SK-N-SH (cell line): ENCODE measurements around the gene GPM6B. TPM values are rescaled to one million over a fixed set of nuclear protein-coding genes. Genes with fewer than 3 reads are reported as not detected.

Experiments used
- CTCF ChIA-PET: fragments of 300-600, 350-600 bp; formaldehyde crosslinking; extraction: SDS; loops from one replicate; lab custom pipeline; 2021; lab: Yijun Ruan, JAX
- POLR2A ChIA-PET: fragments of 350-600 bp; sonication (Branson Sonifier 250); formaldehyde crosslinking; extraction: SDS; loops from one replicate; lab custom pipeline; 2020; ENCODE audit warnings: antibody characterized with exemption, inconsistent platforms; lab: Yijun Ruan, JAX
- DNase-seq: peaks from one replicate; pipeline ENCODE4 v3.0.0; 2012
- H2AFZ ChIP-seq: fragments of 200-600 bp; sonication (generic); 2 replicates; pipeline ENCODE4 v1.8.1; 2016; ENCODE audit warnings: antibody characterized with exemption, mild to moderate bottlenecking, low read depth
- H3F3A ChIP-seq: fragments of 200-600 bp; sonication (generic); replicated peaks from 2 replicates; pipeline ENCODE3; 2016; ENCODE audit warnings: antibody characterized with exemption, mild to moderate bottlenecking; ENCODE audit not compliant: insufficient read depth
- H3K27ac ChIP-seq, 2 experiments: fragments of 200-500 bp in 1 of 2; fragments of 200-600 bp in 1 of 2; sonication (Bioruptor generic) in 1 of 2; sonication (generic), shearing (Covaris generic) in 1 of 2; 2 replicates each; pipeline versions ENCODE4 v1.5.1 to v1.6.1; 2014 to 2016; ENCODE audit warnings: low read depth in 2 of 2, inconsistent platforms in 1 of 2, low read length in 1 of 2, mild to moderate bottlenecking in 1 of 2, mixed read lengths in 1 of 2
- H3K27me3 ChIP-seq: fragments of 200-600 bp; sonication (generic), shearing (Covaris generic); 2 replicates; pipeline ENCODE4 v1.6.1; 2016; ENCODE audit warnings: mixed run types; ENCODE audit not compliant: insufficient read depth
- H3K36me3 ChIP-seq, 2 experiments: fragments of 200-500 bp in 1 of 2; fragments of 200-600 bp in 1 of 2; sonication (Bioruptor generic) in 1 of 2; sonication (generic) in 1 of 2; replicated peaks in 1 of 2; 2 replicates each; pipeline versions ENCODE3 to v1.5.1; 2014 to 2016; ENCODE audit warnings: low read length in 1 of 2, mild to moderate bottlenecking in 1 of 2; ENCODE audit not compliant: insufficient read depth in 2 of 2, control insufficient read depth in 1 of 2
- H3K4me1 ChIP-seq, 2 experiments: fragments of 200-500 bp in 1 of 2; fragments of 200-600 bp in 1 of 2; sonication (Bioruptor generic) in 1 of 2; sonication (generic), shearing (Covaris generic) in 1 of 2; 2 replicates each; pipeline versions ENCODE4 v1.5.1 to v1.6.1; 2014 to 2016; ENCODE audit warnings: low read depth in 1 of 2, low read length in 1 of 2, mixed run types in 1 of 2; ENCODE audit not compliant: insufficient read depth in 2 of 2, control insufficient read depth in 1 of 2
- H3K4me2 ChIP-seq: fragments of 200-600 bp; sonication (generic), shearing (Covaris generic); 2 replicates; pipeline ENCODE4 v1.6.1; 2017; ENCODE audit warnings: mixed run types
- H3K4me3 ChIP-seq, 2 experiments: fragments of 200-500 bp in 1 of 2; fragments of 200-600 bp in 1 of 2; sonication (Bioruptor generic) in 1 of 2; sonication (generic), shearing (Covaris generic) in 1 of 2; 2 replicates each; pipeline versions ENCODE4 v1.5.1 to v1.8.1; 2014 to 2016; ENCODE audit warnings: low read depth in 2 of 2, inconsistent platforms in 1 of 2, low read length in 1 of 2, mild to moderate bottlenecking in 1 of 2, mixed read lengths in 1 of 2, moderate library complexity in 1 of 2
- H3K79me2 ChIP-seq: fragments of 200-600 bp; sonication (generic); 2 replicates; pipeline ENCODE4 v1.8.1; 2017; ENCODE audit warnings: mild to moderate bottlenecking; ENCODE audit not compliant: insufficient read depth
- H3K9ac ChIP-seq: fragments of 200-600 bp; sonication (generic); 2 replicates; pipeline ENCODE4 v1.6.1; 2017; ENCODE audit warnings: mixed run types
- H3K9me2 ChIP-seq: fragments of 200-600 bp; sonication (generic); 2 replicates; pipeline ENCODE4 v1.6.1; 2017; ENCODE audit warnings: mixed run types
- H3K9me3 ChIP-seq: fragments of 200-600 bp; sonication (generic); 2 replicates; pipeline ENCODE4 v1.6.1; 2017; ENCODE audit warnings: mixed run types, mild to moderate bottlenecking, moderate library complexity
- H4K20me1 ChIP-seq: fragments of 200-600 bp; sonication (generic); 2 replicates; pipeline ENCODE4 v1.6.1; 2017; ENCODE audit warnings: mild to moderate bottlenecking, mixed run types; ENCODE audit not compliant: insufficient read depth
- CHD2 ChIP-seq: fragments of 150-350 bp; IDR thresholded peaks from 2 replicates; pipeline ENCODE4 v1.6.1; 2018; ENCODE audit warnings: low read length; ENCODE audit not compliant: partially characterized antibody
- CTCF ChIP-seq: fragments of 200-600 bp; sonication (generic); IDR thresholded peaks from 2 replicates; pipeline ENCODE4 v1.6.1; 2017; ENCODE audit warnings: antibody characterized with exemption, mild to moderate bottlenecking, moderate library complexity
- EP300 ChIP-seq, 2 experiments: IDR thresholded peaks; 2 replicates each; pipeline versions ENCODE4 v1.4.0 to v1.6.1; 2012; ENCODE audit warnings: borderline replicate concordance in 1 of 2, low read depth in 1 of 2, low read length in 1 of 2
- FOSL2 ChIP-seq: IDR thresholded peaks from 2 replicates; pipeline ENCODE4 v1.4.0; 2012; ENCODE audit warnings: low read depth, mild to moderate bottlenecking, moderate library complexity, borderline replicate concordance
- GABPA ChIP-seq: IDR thresholded peaks from 2 replicates; pipeline ENCODE4 v1.4.0; 2012; ENCODE audit warnings: low read depth, mild to moderate bottlenecking
- MXI1 ChIP-seq: IDR thresholded peaks from 2 replicates; pipeline ENCODE4 v1.6.1; 2012; ENCODE audit warnings: mild to moderate bottlenecking, low read depth, low read length, improper control_type of control experiment
- PBX3 ChIP-seq: IDR thresholded peaks from 2 replicates; pipeline ENCODE4; 2012
- POLR2AphosphoS5 ChIP-seq: IDR thresholded peaks from 2 replicates; pipeline ENCODE4 v1.6.1; 2012; ENCODE audit warnings: low read depth, low read length
- RAD21 ChIP-seq: IDR thresholded peaks from 2 replicates; pipeline ENCODE4 v1.6.1; 2012; ENCODE audit warnings: mild to moderate bottlenecking, low read length
- SMC3 ChIP-seq: IDR thresholded peaks from 2 replicates; pipeline ENCODE4 v1.6.1; 2012; ENCODE audit warnings: low read depth, low read length, improper control_type of control experiment
- TEAD4 ChIP-seq: IDR thresholded peaks from 2 replicates; pipeline ENCODE4 v1.4.0; 2012; ENCODE audit warnings: mild to moderate bottlenecking, borderline replicate concordance; ENCODE audit not compliant: insufficient read depth
- USF1 ChIP-seq: IDR thresholded peaks from 2 replicates; pipeline ENCODE4 v1.4.0; 2012; ENCODE audit warnings: low read depth, borderline replicate concordance
- WGBS: methylation state at CpG from one replicate; pipeline ENCODE4 v1.1.6; 2017; ENCODE audit warnings: low lambda C conversion rate; 5-methylcytosine and 5-hydroxymethylcytosine counted together
- polyA plus RNA-seq, 3 experiments: library from polyadenylated mRNA; depleted of rRNA; stranded (reverse); fragments of >200 nt; gene quantifications; 2 replicates each; pipeline ENCODE4 v1.2.3, GENCODE V29; 2012

Gene GPM6B
- polyA plus RNA-seq, 1 of the 3 experiments (the other 2 are of a cell fraction): 1.2 TPM

- no peaks in the 10 kb centered on the region; the same call in 1 of the 2 replicates for H3K27me3 ChIP-seq
- H3K4me2 ChIP-seq: no peak overlapping the region
- H3K27ac ChIP-seq: no peak overlapping the region
- CTCF ChIA-PET: no interaction called here
- POLR2A ChIA-PET: no interaction called here
- H3K4me1 ChIP-seq: no peaks in the 10 kb centered on the region
- TF ChIP-seq EP300 (IDR thresholded peaks at IDR 0.05; ENCODE audit: borderline replicate concordance in 1 of 2, low read depth in 1 of 2, low read length in 1 of 2) (no peak), CHD2 (no peak), SMC3 (no peak), PBX3 (no peak), USF1 (no peak)
- no peak overlapping the region for H3K9ac ChIP-seq
- no peaks in the 10 kb centered on the region for H3K9me3 ChIP-seq
- H3K36me3 ChIP-seq: no peaks in the 10 kb centered on the region
- H3K79me2 ChIP-seq: no peaks in the 10 kb centered on the region
- WGBS: 35% methylated on average over 5 of the region's 5 CpGs
- H3K4me3 ChIP-seq: no peak overlapping the region
- no peaks in the 10 kb centered on the region for H3F3A ChIP-seq
- H3K9me2 ChIP-seq: no peaks in the 10 kb centered on the region
- no peak for DNase-seq
- no peak overlapping the region for H2AFZ ChIP-seq
- no peaks in the 10 kb centered on the region for H4K20me1 ChIP-seq
Observed at GRCh38 chrX:13826770-13827169, 9.9 kb upstream of the GPM6B start.

GRCh38 chrX:13825178-13825762 is 8.4 kb upstream of the GPM6B start:
- Histone ChIP-seq H3K36me3 (no peaks in the 10 kb centered on the region), H3K27me3 (no peaks in the 10 kb centered on the region; the same call in 1 of the 2 replicates), H3K4me1 (no peaks in the 10 kb centered on the region), H3K27ac (no peak overlapping the region), H3K9me3 (no peaks in the 10 kb centered on the region), H2AFZ (no peak overlapping the region), H3K9ac (no peak overlapping the region), H3K4me3 (no peak overlapping the region), H3K4me2 (no peak overlapping the region), H3F3A (no peaks in the 10 kb centered on the region), H3K79me2 (no peaks in the 10 kb centered on the region), H3K9me2 (no peaks in the 10 kb centered on the region), H4K20me1 (no peaks in the 10 kb centered on the region)
- TF ChIP-seq POLR2AphosphoS5: no peak
- TF ChIP-seq GABPA: no peak
- TF ChIP-seq RAD21: no peak
- DNase-seq: no peak
- WGBS: 16% methylated on average over 6 of the region's 6 CpGs
- ChIA-PET POLR2A (no interaction called here), CTCF (no interaction called here)

- Histone ChIP-seq H3K79me2 (no peaks in the 10 kb centered on the region), H3K27ac (no peak overlapping the region), H3K9me3 (no peaks in the 10 kb centered on the region), H2AFZ (no peak overlapping the region), H3K4me2 (no peak overlapping the region), H3K36me3 (no peaks in the 10 kb centered on the region), H3K27me3 (peaks cover 3% of the 10 kb centered on the region; the same call in 1 of the 2 replicates), H4K20me1 (no peaks in the 10 kb centered on the region), H3K4me3 (no peak overlapping the region), H3K4me1 (no peaks in the 10 kb centered on the region), H3K9me2 (no peaks in the 10 kb centered on the region), H3F3A (no peaks in the 10 kb centered on the region), H3K9ac (no peak overlapping the region)
- no peak for DNase-seq
- ChIA-PET CTCF (no interaction called here), POLR2A (no interaction called here)
- WGBS: 22% methylated on average over 6 of the region's 6 CpGs
- TF ChIP-seq FOSL2 (no peak), CTCF (no peak), TEAD4 (no peak), MXI1 (no peak)
Observed at GRCh38 chrX:13824746-13825145, 7.9 kb upstream of the GPM6B start.
